Iris pigment epithelial cell (primary cell): ENCODE measurements around the gene NTF3.
A peak's percentile ranks its signal among the peaks of the same experiment; 100 is the strongest.

Experiments
- DNase-seq: peaks from one replicate; pipeline ENCODE4 v3.0.0-alpha.2; 2011; ENCODE audit warnings: low read depth

The NTF3 gene

GRCh38 chr12:5430641-5431603 lies 986 bp upstream of the NTF3 start:
- no peak for DNase-seq

GRCh38 chr12:5433081-5433844 lies 1.4 kb downstream of the NTF3 start:
- no peak for DNase-seq

GRCh38 chr12:5433845-5434646 lies 2.1 kb downstream of the NTF3 start:
- no peak for DNase-seq

GRCh38 chr12:5434647-5435560 lies 3.0 kb downstream of the NTF3 start:
- no peak for DNase-seq

GRCh38 chr12:5437182-5437583 lies 5.3 kb downstream of the NTF3 start:
- no peak for DNase-seq

- DNase-seq: no peak
Measured at GRCh38 chr12:5437589-5437988, 5.7 kb downstream of the NTF3 start.

- DNase-seq: no peak
Measured at GRCh38 chr12:5438671-5439200, 6.8 kb downstream of the NTF3 start.

DNA sequence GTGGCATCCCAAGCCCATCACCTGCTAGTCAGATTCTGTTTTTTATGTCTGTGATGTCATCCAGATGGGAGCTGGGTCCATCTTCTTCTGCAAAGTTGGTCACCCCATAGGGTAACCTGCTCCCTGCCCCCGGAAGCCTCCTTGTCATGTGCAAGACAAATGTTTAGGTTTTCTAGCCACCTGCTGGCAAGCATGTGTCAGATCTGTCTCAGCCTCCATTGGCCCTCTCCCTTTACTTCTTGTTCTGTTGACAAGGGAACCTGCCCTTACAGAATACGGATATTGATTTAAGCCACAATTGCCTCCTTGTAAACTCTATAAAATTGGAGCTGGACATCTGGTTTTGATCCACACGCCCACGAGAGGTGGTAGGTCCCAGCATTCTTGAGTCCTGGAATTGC lies 7.5 kb downstream of the NTF3 start:
- DNase-seq: no peak

DNA sequence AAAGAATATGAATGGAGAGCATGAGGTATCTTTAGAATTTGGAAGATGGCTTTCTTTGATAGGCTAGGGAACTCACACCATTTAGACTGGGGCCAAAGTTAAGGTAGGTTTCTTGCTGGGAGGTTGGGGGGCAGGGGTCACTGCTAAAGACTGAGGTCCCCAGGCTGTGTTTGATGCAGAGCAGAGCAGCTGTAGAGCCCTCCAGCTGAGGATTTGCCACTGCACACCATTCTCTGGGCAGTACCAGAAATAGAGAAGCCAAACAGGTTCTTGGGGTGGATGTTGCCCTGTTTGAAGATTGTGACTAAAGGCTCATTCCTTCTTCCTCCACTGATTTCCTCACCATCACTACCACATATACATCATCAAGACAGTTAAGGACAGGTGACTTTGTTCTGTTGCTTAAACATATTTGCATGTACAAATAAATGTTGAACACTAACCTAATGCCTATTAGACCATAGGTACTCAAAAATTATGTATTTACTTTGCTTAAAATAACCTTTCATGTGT lies 7.9 kb downstream of the NTF3 start:
- no peak for DNase-seq

GRCh38 chr12:5440978-5441377 lies 9.1 kb downstream of the NTF3 start:
- no peak for DNase-seq

GRCh38 chr12:5441497-5442236 lies 9.8 kb downstream of the NTF3 start:
- no peak for DNase-seq

GRCh38 chr12:5442251-5443006 lies 10.5 kb downstream of the NTF3 start:
- DNase-seq: peak; percentile 24

- DNase-seq: no peak
Measured at GRCh38 chr12:5444520-5444919, 12.6 kb downstream of the NTF3 start.

DNA sequence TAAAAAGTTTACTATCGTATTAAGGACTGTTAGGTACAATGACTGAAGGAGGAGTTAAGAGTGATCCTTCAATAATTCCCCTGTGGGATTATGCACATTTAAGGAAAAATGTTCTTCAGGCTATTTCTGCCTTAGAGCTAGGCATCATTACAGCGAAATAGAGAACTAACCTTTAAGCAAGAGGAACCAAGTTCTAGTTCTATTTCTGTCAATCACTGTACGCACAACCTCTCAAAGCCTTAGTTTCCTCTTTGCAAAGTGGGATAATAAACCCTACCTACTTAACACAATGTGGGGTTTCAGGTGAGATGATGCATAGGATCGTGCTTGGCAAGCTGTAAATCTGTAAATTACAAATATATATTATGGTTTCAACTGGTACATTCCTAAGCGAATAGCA lies 15.4 kb downstream of the NTF3 start:
- no peak for DNase-seq

DNA sequence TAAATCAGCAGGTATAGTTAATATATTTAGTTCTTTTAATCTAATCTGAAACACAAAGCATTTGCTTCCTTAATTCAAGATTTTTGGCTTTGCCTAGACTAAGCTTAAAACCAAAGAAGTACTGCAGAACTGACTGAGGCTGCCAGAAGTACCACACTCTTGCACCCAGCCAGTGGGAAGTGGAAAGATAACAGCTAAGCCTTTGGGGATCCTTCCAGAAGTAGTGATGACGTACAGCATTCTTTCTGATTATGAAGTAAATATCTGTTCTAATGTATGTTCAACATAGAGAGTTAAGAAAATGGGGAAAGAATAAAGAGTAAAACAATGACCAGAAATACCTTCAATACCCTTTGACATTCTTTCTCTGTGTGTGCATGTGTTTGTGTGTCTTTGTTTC lies 19.3 kb downstream of the NTF3 start:
- peak; percentile 43 for DNase-seq

DNA sequence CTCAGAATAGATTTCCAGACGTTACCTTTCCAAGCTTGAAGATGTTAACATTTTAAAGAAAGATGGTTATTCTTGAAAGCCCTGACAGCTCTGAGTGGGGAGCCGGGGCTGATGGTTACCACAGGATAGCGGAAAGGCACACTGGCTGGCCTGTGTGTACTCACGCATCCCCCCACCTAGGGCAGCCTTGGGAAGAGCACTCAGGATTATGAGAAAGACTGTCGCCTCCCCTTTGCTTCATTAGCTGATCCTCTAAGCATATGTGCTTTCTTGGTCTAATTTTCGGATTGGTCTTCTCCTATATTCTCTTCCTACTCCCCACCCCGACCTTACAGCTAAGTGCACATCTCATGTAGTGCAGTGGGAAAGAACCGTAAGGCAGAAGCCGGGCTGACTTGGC lies 20.7 kb downstream of the NTF3 start:
- no peak for DNase-seq

GRCh38 chr12:5453466-5453865 lies 21.6 kb downstream of the NTF3 start:
- DNase-seq: no peak

DNA sequence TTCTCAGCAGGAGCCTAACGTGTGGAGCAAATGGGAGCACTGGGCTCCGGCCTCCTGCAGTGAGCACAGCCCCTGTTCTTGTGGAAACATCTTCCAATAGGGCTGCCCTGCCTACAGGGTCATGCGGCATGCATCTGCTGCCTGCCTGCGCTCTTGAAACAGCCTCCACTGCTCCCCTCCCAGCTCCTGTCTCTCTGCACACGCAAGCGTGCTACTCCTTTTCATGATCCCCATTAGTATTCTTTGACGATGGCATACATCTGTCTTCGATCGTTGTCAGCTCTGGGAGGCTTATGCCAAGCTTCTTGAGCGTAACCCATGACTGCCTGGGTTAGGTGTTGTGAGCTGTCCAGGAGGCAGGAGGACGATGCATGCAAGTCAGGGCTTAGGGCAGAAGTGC lies 23.1 kb downstream of the NTF3 start:
- no peak for DNase-seq

- DNase-seq: no peak
Measured at GRCh38 chr12:5456030-5456429, 24.1 kb downstream of the NTF3 start.
